K562 (cell line): ENCODE results near the gene BPTF. TPM values are rescaled to one million over a fixed set of nuclear protein-coding genes. Genes with fewer than 3 reads are reported as not detected.
"Not testable (repeated sequence)": the region's sequence is repeated elsewhere in the genome, so short reads cannot be mapped to it uniquely, and the experiment has no call there.

Experiments
- ATAC-seq: fragments of 200-7000 bp; cut with Tn5 transposase; 3 replicates; pipeline ENCODE4 v1.9.1; 2020; ENCODE audit warnings: moderate library complexity
- BruUV-seq: library from RNA; stranded (reverse); fragments of 400-500 nt; replicated peaks from 2 replicates; lab custom pipeline; 2021; lab: Mats Ljungman, UMichigan
- CTCF ChIA-PET: fragments of 300-600 bp; formaldehyde crosslinking; extraction: SDS; loops from one replicate; lab custom pipeline; 2021; ENCODE audit warnings: low intra/inter-chr PET ratio; lab: Yijun Ruan, JAX
- POLR2A ChIA-PET: fragments of 300-600, 350-650 bp; sonication (Branson Sonifier 250); formaldehyde crosslinking; extraction: SDS; loops from one replicate; lab custom pipeline; 2021; ENCODE audit warnings: antibody characterized with exemption, inconsistent platforms; lab: Yijun Ruan, JAX
- DNase-seq, 4 experiments: peaks; one replicate each; pipeline versions ENCODE4 v3.0.0 to v3.0.0-alpha.2; 2011 to 2018; ENCODE audit warnings: low spot score in 3 of 4, mixed read lengths in 3 of 4; ENCODE audit errors: extremely low read depth in 1 of 4
- FAIRE-seq: peaks from 2 replicates; lab custom pipeline; 2011; peaks lifted over from hg19 to GRCh38; lab: Jason Lieb, UNC
- H2AFZ ChIP-seq: 2 replicates; pipeline ENCODE4 v1.6.0; 2011; ENCODE audit warnings: low read depth, low read length, control low read depth, inconsistent platforms
- H3K27ac ChIP-seq: fragments of 200-600 bp; 3 replicates; pipeline ENCODE4 v1.8.0; 2011; ENCODE audit warnings: low read depth, mild to moderate bottlenecking, control low read depth, inconsistent platforms, low read length, moderate library complexity, mixed read lengths; ENCODE audit errors: extremely low read depth
- H3K27me3 ChIP-seq, 2 experiments: fragments of 300-600 bp in 1 of 2; 2 replicates in 1 of 2; 3 replicates in 1 of 2; pipeline versions ENCODE4 v1.6.0 to v1.8.0; 2011; ENCODE audit warnings: inconsistent platforms in 2 of 2, low read length in 2 of 2, mild to moderate bottlenecking in 1 of 2, mixed read lengths in 1 of 2, moderate library complexity in 1 of 2; ENCODE audit not compliant: control insufficient read depth in 2 of 2, insufficient read depth in 2 of 2
- H3K36me3 ChIP-seq: fragments of 300-600 bp; 3 replicates; pipeline ENCODE4 v1.8.0; 2011; ENCODE audit warnings: mild to moderate bottlenecking, low read length, inconsistent platforms; ENCODE audit not compliant: control insufficient read depth, insufficient read depth
- H3K4me1 ChIP-seq, 2 experiments: fragments of 200-600 bp in 1 of 2; replicated peaks in 1 of 2; 2 replicates in 1 of 2; 3 replicates in 1 of 2; pipeline versions ENCODE4 v1.5.1 to v1.8.0; 2011; ENCODE audit warnings: inconsistent platforms in 2 of 2, low read length in 2 of 2, mild to moderate bottlenecking in 1 of 2, mixed read lengths in 1 of 2, moderate library complexity in 1 of 2; ENCODE audit not compliant: control insufficient read depth in 2 of 2, insufficient read depth in 2 of 2
- H3K4me2 ChIP-seq: 2 replicates; pipeline ENCODE4 v1.6.1; 2011; ENCODE audit warnings: low read length, control low read depth, inconsistent platforms, mixed read lengths; ENCODE audit not compliant: insufficient read depth
- H3K4me3 ChIP-seq: fragments of 200-600 bp; sonication (generic), shearing (Covaris generic); 2 replicates; pipeline ENCODE4 v1.5.1; 2016; ENCODE audit warnings: control low read depth, inconsistent platforms
- H3K79me2 ChIP-seq: fragments of 200-600 bp; 3 replicates; pipeline ENCODE4 v1.8.0; 2011; ENCODE audit warnings: low read length, inconsistent platforms; ENCODE audit not compliant: control insufficient read depth, insufficient read depth
- H3K9ac ChIP-seq, 2 experiments: 2 replicates each; pipeline versions ENCODE4 v1.6.0 to v1.6.1; 2011; ENCODE audit warnings: low read depth in 2 of 2, low read length in 2 of 2, control low read depth in 1 of 2, inconsistent platforms in 1 of 2, mild to moderate bottlenecking in 1 of 2, mixed read lengths in 1 of 2; ENCODE audit not compliant: insufficient read depth in 1 of 2
- H3K9me1 ChIP-seq: one replicate; pipeline ENCODE4 v1.6.0; 2011; ENCODE audit warnings: inconsistent platforms, mild to moderate bottlenecking, low read length, moderate library complexity; ENCODE audit not compliant: control insufficient read depth, insufficient read depth
- H3K9me3 ChIP-seq: replicated peaks from 2 replicates; pipeline ENCODE4 v1.5.1; 2011; ENCODE audit warnings: low read depth, low read length, inconsistent platforms; ENCODE audit not compliant: control insufficient read depth, insufficient read depth
- H4K20me1 ChIP-seq: replicated peaks from 2 replicates; pipeline ENCODE4 v1.6.1; 2011; ENCODE audit warnings: low read length, inconsistent platforms, mixed read lengths; ENCODE audit not compliant: control insufficient read depth, insufficient read depth
- HDAC1 ChIP-seq, 2 experiments: fragments of 450-650 bp; IDR thresholded peaks; 2 replicates each; pipeline ENCODE4 v1.6.1; 2016 to 2017; ENCODE audit warnings: inconsistent platforms in 1 of 2, mild to moderate bottlenecking in 1 of 2, moderate library complexity in 1 of 2
- ILK ChIP-seq: fragments of 450-650 bp; IDR thresholded peaks from 2 replicates; pipeline ENCODE4 v1.6.1; 2016; ENCODE audit warnings: missing genetic modification characterization, low read depth, mild to moderate bottlenecking, missing compliant biosample characterization, moderate library complexity, borderline replicate concordance
- KLF16 ChIP-seq: IDR thresholded peaks from 2 replicates; pipeline ENCODE4 v1.6.1; 2016; ENCODE audit warnings: antibody characterized with exemption
- POLR2B ChIP-seq: fragments of 450-650 bp; IDR thresholded peaks from 2 replicates; pipeline ENCODE4 v1.6.1; 2018; ENCODE audit warnings: low read depth; ENCODE audit not compliant: partially characterized antibody
- U2AF1 ChIP-seq: fragments of 200-400 bp; formaldehyde crosslinking; optimal IDR thresholded peaks from 2 replicates; pipeline ENCODE3; 2017; ENCODE audit warnings: mild to moderate bottlenecking, low read depth, low read length, moderate library complexity
- WGBS: fragments of 100-300 bp; shearing (Covaris generic); methylation state at CpG from one replicate; pipeline ENCODE4 v1.1.6; 2016; ENCODE audit warnings: low coverage, mixed read lengths; ENCODE audit not compliant: insufficient coverage; ENCODE audit errors: missing lambda C conversion rate; 5-methylcytosine and 5-hydroxymethylcytosine counted together
- in situ Hi-C: fragments of 300-500 bp; cut with MboI; formaldehyde crosslinking; loops from 4 replicates; pipeline ENCODE4 v1.15.0; 2018; ENCODE audit warnings: inconsistent platforms, mixed read lengths
- intact Hi-C: fragments of 100-400 bp; cut with micrococcal nuclease; formaldehyde crosslinking; loops from 2 replicates; pipeline ENCODE4 v1.14.2; 2022
- polyA plus RNA-seq, 8 experiments: library from polyadenylated mRNA; depleted of rRNA in 4 of 8; stranded (reverse) in 5 of 8; unstranded in 3 of 8; fragments of >200 nt; fragmentation: Nextera tagmentation in 2 of 8; fragmentation: Illumina TruSeq in 1 of 8; extraction: Ambion mirVana in 2 of 8; extraction: Trizol in 1 of 8; gene quantifications; 2 replicates each; pipeline versions ENCODE4 v1.2.1 to v1.2.3, GENCODE V29; 2011 to 2014; ENCODE audit warnings: inconsistent platforms in 1 of 8, missing spikeins in 1 of 8
- total RNA-seq, 7 experiments: library from RNA; depleted of rRNA in 6 of 7; stranded (reverse); fragments of >200 nt in 6 of 7; fragmentation: Illumina TruSeq in 2 of 7; extraction: Trizol in 2 of 7; gene quantifications; 2 replicates each; pipeline versions ENCODE4 v1.2.1 to v1.2.3, GENCODE V29; 2011 to 2021; ENCODE audit warnings: low replicate concordance in 1 of 7
- TF ChIP-seq, protein P1 (sequence below): sonication (generic); formaldehyde crosslinking; IDR thresholded peaks from 2 replicates; pipeline ENCODE4 v1.8.1; 2023; ENCODE audit warnings: mild to moderate bottlenecking, missing genetic modification reagents
- TF ChIP-seq, protein P2 (sequence below): sonication (generic); formaldehyde crosslinking; IDR thresholded peaks from 2 replicates; pipeline ENCODE4 v1.8.1; 2023; ENCODE audit warnings: mild to moderate bottlenecking, missing genetic modification reagents
- TF ChIP-seq, protein P3 (sequence below): fragments of 250-450 bp; sonication (Bioruptor Pico); IDR thresholded peaks from 2 replicates; pipeline ENCODE4 v1.4.0; 2020; ENCODE audit warnings: mild to moderate bottlenecking, moderate library complexity, borderline replicate concordance

BPTF gene
- total and polyA plus RNA-seq, 9 of the 15 experiments (the other 6 are each of a cell fraction or from before 2014, with no cell fraction given): 12.5 to 52.1 (median 26.9) TPM

DNA sequence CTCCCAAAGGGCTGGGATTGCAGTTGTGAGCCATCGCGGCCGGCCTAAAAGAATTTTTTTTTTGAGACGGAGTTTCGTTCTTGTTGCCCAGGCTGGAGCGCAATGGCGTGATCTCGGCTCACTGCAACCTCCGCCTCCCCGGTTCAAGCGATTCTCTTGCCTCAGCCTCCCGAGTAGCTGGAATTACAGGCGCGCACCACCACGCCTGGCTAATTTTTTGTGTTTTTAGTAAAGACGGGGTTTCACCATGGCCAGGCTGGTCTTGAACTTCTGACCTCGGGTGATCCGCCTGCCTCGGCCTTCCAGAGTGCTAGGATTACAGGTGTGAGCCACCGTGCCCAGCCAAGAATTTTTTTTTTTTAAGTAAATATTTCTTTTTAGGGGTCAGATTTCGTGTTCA, 193.2 kb downstream of the BPTF start:
- peaks cover 12 to 13% of the 10 kb centered on the region in 2 experiments; a peak in 4 of 5 replicates for H3K4me1 ChIP-seq
- CTCF ChIA-PET, H2AFZ ChIP-seq, H3K9ac ChIP-seq, H3K4me3 ChIP-seq, FAIRE-seq, H4K20me1 ChIP-seq, BruUV-seq, H3K9me3 ChIP-seq, H3K36me3 ChIP-seq, POLR2A ChIA-PET, DNase-seq, H3K27ac ChIP-seq, in situ Hi-C loops, H3K79me2 ChIP-seq, H3K27me3 ChIP-seq, H3K9me1 ChIP-seq, H3K4me2 ChIP-seq, ATAC-seq: not testable (repeated sequence)
- intact Hi-C loops: loop anchor here (10.0 kb wide), 1 partner anchor 184 kb away; no protein-coding TSS in a partner anchor
- 86% methylated on average over 16 of the region's 21 CpGs for WGBS
- TF ChIP-seq, protein P1, sequence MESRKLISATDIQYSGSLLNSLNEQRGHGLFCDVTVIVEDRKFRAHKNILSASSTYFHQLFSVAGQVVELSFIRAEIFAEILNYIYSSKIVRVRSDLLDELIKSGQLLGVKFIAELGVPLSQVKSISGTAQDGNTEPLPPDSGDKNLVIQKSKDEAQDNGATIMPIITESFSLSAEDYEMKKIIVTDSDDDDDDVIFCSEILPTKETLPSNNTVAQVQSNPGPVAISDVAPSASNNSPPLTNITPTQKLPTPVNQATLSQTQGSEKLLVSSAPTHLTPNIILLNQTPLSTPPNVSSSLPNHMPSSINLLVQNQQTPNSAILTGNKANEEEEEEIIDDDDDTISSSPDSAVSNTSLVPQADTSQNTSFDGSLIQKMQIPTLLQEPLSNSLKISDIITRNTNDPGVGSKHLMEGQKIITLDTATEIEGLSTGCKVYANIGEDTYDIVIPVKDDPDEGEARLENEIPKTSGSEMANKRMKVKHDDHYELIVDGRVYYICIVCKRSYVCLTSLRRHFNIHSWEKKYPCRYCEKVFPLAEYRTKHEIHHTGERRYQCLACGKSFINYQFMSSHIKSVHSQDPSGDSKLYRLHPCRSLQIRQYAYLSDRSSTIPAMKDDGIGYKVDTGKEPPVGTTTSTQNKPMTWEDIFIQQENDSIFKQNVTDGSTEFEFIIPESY: peak; percentile 79; the same call in 1 of the 2 replicates

DNA sequence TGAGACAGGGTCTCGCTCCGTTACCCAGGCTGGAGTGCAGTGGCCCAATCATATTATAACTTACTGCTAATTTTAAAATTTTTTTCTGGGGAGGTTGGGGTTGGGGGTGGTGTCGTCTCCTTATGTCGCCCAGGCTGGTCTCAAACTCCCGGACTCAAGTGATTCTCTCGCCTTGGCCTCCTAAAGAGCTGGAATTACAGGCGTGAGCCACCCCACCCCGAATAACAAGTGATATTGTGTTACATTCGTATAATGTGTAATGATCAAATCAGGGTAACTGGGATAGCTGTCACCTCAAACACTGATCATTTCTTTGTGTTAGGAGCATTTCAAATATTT, 194.0 kb downstream of the BPTF start:
- TF ChIP-seq, protein P2, sequence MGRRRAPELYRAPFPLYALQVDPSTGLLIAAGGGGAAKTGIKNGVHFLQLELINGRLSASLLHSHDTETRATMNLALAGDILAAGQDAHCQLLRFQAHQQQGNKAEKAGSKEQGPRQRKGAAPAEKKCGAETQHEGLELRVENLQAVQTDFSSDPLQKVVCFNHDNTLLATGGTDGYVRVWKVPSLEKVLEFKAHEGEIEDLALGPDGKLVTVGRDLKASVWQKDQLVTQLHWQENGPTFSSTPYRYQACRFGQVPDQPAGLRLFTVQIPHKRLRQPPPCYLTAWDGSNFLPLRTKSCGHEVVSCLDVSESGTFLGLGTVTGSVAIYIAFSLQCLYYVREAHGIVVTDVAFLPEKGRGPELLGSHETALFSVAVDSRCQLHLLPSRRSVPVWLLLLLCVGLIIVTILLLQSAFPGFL (CRISPR knock-in tag): no peak
- TF ChIP-seq, protein P3, sequence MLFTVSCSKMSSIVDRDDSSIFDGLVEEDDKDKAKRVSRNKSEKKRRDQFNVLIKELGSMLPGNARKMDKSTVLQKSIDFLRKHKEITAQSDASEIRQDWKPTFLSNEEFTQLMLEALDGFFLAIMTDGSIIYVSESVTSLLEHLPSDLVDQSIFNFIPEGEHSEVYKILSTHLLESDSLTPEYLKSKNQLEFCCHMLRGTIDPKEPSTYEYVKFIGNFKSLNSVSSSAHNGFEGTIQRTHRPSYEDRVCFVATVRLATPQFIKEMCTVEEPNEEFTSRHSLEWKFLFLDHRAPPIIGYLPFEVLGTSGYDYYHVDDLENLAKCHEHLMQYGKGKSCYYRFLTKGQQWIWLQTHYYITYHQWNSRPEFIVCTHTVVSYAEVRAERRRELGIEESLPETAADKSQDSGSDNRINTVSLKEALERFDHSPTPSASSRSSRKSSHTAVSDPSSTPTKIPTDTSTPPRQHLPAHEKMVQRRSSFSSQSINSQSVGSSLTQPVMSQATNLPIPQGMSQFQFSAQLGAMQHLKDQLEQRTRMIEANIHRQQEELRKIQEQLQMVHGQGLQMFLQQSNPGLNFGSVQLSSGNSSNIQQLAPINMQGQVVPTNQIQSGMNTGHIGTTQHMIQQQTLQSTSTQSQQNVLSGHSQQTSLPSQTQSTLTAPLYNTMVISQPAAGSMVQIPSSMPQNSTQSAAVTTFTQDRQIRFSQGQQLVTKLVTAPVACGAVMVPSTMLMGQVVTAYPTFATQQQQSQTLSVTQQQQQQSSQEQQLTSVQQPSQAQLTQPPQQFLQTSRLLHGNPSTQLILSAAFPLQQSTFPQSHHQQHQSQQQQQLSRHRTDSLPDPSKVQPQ: no peak
- no peak for TF ChIP-seq U2AF1
- no peak for TF ChIP-seq HDAC1 (IDR thresholded peaks at IDR 0.05)
- TF ChIP-seq ILK (tag): no peak
- TF ChIP-seq KLF16: no peak
- TF ChIP-seq POLR2B: no peak
- no peaks in the 10 kb centered on the region for H4K20me1 ChIP-seq
- FAIRE-seq (no peak), ATAC-seq (no peak), DNase-seq (peak in 1 of 4 experiments; percentile 17)
- in situ Hi-C loops: no loop called here
- no peaks in the 10 kb centered on the region for H3K9me1 ChIP-seq
- ChIA-PET POLR2A (interaction anchor here (0.7 to 1.7 kb wide), 9 partner anchors 9 to 328 kb away, joined by 3 to 18 read pairs (median 4); partner anchors contain the start of gene KPNA2), CTCF (no interaction called here)
- H3K4me3 ChIP-seq: no peak overlapping the region
- no peaks in the 10 kb centered on the region for H3K79me2 ChIP-seq
- H3K27ac ChIP-seq: no peak overlapping the region; the same call in 2 of the 3 replicates
- H3K36me3 ChIP-seq: no peaks in the 10 kb centered on the region
- no TSS peak for BruUV-seq
- no peak overlapping the region for H2AFZ ChIP-seq
- no peaks in the 10 kb centered on the region for H3K9me3 ChIP-seq
- H3K9ac ChIP-seq: no peak overlapping the region
- no peaks in the 10 kb centered on the region for H3K27me3 ChIP-seq
- intact Hi-C loops: loop anchor here (10.0 kb wide), 1 partner anchor 185 kb away; no protein-coding TSS in a partner anchor
- 42% methylated on average over 9 of the region's 9 CpGs for WGBS
- peak overlapping the region; percentile 34 for H3K4me2 ChIP-seq
- H3K4me1 ChIP-seq: peaks cover 12 to 13% of the 10 kb centered on the region in 2 experiments; a peak in 4 of 5 replicates
